Hematopoietic multipotent progenitor cell (in vitro differentiated cells): Measurements from ENCODE around the gene ADD2. TPM values are rescaled to one million over a fixed set of nuclear protein-coding genes. Genes with fewer than 3 reads are reported as not detected.

Experiments
- DNase-seq, 3 donors: peaks; one replicate each; pipeline ENCODE4 v3.0.0-alpha.2; 2011 to 2015; ENCODE audit warnings: low read depth in 2 of 3, low spot score in 2 of 3
- total RNA-seq: library from RNA; depleted of rRNA; stranded (reverse); fragments of >200 nt; gene quantifications from one replicate; pipeline ENCODE4 v1.2.3, GENCODE V29; 2012

Gene ADD2
- total RNA-seq, 1 donor: 4.3 TPM

DNA sequence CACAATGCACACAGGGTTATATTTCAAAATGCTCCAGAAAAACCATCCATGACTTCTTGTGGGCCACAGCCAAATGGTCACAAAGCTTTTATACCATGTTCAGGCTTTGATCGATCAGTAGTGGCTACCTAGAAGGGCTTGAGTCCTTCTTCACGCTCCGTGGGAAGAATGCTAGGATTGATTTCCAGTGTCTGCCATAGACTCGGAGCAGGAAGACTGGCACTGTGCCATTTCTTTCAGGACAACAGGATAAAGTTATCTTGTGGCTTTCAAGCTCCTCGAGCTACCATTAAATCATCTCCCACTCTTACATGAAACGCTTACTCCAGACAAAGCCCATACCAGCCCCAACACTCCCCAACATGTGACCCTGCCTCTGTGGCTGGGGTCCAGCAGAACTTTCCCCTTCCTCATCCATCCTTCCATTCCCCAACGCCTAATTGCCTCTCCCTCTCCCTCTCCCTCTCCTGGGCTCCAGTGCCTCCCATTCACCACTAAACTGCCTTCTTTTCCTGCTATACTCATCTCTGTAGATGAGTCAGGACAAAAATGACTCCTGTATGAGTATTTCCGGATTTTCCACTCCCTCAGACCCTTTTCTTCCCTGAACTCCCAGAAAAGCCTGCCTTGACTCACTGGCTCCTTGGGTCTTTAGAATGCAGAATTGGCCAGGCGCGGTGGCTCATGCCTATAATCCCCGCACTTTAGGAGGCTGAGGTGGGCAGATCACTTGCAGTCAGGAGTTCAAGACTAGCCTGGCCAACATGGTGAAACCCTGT is 40.9 kb downstream of the ADD2 start:
- no peak for DNase-seq

DNA sequence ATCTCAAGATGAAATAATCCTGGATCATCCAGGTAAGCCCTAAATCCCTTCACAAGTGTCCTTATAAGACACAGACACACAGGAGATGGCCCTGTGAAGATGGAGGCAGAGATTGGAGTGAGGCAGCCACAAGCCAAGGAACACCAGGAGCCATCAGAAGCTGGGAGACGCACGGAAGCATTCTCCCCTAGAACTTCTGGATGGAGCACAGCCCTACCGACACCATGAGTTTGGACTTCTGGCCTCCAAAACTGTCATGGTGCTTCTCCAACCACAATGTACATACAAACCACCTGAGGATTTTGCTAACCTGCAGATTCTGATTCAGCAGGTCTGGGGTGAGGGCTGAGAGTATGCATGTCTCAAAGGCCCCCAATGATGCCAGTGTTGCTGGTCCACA is 42.5 kb downstream of the ADD2 start:
- DNase-seq: no peak

DNA sequence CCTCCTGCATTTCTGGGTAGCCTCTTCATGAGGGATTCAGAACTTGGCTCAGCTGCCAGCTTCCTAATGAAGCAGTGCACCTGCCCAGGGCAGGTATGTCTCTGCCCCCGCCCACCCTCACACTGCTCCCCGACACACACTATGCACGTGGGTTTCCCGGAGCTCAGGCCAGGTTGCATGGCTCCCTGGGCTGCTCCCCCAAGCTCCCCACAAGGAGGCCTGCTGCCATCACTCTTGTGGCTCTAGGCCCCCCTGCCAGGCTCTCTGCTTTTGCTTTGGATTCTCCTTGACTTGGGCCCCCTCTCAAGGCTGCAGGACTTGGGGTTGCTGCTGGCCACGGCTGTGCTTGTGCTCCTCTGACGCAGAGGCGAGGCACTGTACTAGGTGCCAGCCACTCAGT is 43.6 kb downstream of the ADD2 start:
- DNase-seq: no peak

DNA sequence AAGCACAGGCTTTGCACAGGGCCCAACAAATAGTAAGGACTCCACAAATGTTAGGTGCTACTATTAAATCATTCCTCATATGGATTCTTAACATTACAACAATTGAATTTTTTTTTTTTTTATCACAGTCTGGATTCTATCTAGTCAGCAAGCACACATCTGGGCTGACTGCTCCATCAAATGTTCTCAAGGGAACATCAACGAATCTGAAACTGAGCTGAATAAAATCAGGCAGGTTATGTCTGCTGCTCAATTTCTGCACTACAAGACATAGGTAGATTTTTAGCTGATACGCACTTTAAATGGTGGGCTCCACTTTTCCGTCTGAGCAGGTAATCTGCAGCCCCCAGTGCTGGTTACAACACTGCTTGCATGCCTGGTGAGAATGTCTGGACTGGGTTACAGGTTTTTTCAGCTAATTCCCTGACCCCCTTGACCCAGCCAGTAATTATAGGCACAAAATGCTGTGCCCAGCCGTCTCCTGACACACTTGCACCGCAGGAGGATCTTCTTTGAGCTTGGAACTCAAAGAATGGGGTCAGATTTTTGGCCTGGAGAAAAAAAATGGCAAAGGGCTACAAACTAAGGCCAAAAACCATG is 44.6 kb downstream of the ADD2 start:
- no peak for DNase-seq

DNA sequence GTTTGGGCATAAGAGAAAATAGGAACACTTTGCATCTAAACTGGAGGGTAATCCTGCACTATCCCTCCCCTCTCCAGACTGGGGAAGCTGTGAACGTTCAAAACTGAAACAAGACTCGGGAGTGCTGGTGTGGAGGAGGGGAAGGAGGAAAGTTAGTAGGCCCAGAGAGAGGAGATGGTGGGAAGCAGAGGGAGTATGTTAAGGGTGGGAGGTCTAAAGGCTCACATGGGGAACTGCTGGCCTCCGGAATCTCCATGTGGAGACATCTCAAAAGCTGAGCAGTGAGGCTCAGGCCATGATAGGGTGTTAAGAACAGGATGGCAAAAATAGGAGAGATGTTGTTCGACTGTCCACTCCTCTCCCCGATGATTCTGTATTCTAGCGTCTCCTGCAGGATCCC is 47.9 kb downstream of the ADD2 start:
- DNase-seq: no peak

DNA sequence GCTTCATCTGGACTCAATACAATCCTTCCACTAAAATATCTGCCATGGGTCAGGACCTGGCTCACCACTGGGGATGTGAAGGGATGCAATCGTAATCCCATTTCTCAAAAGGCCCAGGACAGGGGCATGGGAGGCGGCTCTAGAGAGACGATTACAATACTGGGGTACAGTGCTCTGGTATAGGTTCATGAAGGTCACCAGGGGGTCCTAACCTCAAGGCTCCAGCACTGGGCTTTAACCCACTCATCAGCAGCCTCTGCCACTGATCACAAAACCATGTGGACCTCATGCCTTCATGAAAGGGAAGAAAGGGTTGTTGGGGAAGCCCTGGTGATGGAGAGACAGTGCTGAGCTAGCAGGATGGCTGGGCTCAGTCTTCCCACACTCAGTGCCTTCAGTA is 48.8 kb downstream of the ADD2 start:
- DNase-seq: no peak

DNA sequence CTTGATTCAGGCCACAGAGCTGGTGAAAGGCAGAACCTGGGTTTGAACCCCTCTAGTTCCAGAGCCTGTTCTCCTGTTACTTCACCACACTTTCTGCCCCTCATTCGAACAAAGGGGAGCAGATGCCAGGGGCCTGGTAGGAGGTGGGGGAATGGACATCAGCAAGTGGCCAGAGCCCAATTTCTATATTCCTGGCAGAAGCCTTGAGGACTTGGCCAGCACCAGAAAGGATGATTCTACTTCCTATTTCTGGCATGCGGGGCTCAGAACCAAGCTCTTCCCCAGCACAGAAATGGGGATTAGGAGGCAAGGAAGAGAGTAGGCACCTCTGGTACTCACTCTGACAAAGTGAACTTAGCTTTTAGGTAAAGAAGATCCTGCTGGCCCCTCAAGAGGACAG is 49.3 kb downstream of the ADD2 start:
- DNase-seq: no peak

DNA sequence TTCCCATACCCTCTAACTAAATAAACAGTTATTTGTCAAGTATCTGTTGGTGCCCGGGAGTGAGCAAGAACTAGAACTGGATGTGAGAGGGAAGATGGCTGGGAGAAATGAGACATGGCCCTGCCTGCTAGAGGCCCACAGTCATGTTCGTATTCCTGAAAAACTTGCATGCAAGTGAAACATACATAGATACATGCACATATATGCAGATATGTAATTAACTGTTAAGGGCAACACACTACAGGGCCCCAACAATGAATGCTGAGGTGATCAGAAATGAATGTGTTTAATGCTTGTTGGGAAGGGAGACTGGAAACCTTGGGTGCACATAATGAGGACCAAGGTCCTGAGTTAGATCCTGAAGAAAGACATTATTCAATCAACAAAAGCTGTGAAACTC is 49.8 kb downstream of the ADD2 start:
- no peak for DNase-seq

DNA sequence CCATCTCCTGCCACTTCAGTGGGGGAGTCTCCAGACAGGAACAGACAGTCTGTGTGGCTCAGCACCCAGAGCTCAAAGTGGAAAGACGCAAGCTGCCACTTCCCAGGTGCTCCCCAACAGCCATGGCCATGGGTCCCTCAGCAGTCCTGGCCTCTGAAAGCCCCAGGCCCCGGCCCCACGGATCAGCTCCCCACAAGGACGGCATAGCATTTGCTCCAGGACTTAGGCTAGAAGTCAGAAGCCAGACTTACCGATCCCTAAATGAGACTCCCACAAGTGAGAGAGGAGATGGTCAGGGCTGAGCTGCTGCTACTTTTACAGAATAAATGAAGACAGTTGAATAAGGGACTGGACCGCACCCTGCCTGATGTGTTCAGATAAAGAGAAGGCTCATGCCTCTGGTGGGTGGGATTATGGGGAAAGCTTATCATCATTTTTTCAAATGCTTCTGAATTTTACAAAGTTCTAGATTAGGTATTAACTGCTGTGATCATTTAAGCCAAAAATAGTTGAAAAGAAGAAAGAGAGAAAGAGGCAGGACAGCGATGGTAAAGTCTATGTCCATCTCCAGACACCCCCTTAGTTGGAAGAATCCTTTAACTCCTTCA is 50.5 kb downstream of the ADD2 start:
- no peak for DNase-seq

DNA sequence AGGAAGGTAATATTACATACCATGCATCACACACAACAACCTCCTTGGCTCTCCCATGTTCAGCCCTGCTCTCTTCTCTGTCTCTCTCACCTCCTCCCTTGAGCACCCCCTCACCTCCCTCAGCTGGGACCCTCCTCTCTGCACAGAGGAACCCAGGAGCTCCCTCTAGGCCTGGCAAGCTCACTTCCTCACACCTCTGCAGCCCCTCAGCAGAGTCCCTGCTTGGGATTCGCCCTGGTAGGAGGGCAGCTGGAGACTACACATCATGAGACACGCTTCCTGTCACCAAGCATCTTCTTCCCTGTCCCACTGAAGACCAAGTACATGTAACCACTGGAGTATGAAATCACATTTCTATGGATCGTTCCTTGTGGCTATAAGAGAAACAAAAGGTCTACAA is 51.0 kb downstream of the ADD2 start:
- no peak for DNase-seq

DNA sequence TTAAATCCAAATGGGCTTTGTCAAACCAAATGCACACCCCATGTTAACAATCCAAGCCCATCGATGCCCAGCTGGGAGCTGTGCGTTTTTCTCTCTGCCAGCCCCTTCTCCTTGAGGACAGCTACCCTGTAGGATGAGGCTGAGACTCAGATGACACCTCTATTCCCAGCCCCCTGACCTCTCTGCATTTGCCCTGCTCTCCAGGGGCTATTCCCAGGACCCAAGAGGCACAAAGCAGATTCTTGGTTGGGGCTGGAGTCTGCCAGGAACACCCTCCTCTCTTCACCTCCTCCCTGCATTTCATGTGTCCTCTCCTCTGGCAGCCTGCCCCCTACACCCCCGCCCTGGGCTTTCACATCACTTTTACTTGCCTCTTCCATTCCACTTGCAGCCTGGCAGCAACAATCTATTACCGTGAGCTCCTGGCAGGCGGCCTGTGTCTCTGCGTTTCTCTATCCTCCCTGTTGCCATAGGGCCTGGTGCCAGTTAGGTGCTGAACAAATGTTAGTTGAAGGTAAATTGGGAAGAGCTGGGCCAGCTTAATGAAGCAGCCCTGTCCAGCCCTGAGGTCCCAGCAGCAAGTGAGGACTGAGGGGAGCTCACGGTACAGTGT is 51.8 kb downstream of the ADD2 start:
- DNase-seq: no peak

DNA sequence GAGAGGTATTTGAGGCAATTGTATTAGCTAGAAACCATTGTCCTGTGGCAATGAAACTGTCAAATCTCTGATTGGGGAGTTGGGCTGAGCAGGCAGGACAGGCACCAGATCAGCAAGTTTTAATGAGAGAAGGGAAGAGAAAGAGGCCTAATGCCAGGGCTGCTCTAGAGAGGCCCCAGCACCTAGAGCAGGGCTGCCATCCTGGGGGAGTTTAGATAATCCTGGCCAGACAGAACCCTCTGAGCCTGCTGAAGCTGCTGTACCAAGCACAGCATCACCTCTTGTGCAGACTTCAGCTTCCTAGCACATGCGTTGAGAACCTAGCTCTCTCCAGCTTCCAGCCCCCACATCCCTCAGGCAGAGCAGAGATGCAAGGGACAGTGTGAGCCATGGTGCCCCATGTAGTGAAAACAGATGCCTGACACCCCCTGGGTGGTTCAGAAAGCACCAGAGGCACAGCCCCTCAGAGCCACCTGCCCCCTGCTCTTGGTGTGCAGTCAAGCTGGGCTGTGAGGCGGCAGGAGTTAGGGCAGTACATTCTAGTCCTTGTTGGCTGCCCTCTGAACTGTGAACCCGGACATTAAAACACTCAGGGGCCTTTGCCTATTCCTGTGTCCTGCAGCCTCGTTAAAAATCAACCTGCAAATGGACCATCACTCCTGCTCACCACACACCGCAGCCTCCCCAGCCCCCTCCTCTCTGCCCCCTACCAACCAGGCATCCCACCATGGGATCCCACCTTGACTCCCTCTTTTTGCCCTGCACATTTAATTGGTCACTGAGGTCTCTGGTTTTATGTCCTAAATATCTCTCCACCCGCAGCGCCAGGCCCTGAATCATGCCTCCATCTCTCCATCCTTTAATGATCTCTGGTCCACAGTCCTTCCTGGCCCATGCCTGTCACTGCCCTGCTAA is 52.7 kb downstream of the ADD2 start:
- DNase-seq: no peak

DNA sequence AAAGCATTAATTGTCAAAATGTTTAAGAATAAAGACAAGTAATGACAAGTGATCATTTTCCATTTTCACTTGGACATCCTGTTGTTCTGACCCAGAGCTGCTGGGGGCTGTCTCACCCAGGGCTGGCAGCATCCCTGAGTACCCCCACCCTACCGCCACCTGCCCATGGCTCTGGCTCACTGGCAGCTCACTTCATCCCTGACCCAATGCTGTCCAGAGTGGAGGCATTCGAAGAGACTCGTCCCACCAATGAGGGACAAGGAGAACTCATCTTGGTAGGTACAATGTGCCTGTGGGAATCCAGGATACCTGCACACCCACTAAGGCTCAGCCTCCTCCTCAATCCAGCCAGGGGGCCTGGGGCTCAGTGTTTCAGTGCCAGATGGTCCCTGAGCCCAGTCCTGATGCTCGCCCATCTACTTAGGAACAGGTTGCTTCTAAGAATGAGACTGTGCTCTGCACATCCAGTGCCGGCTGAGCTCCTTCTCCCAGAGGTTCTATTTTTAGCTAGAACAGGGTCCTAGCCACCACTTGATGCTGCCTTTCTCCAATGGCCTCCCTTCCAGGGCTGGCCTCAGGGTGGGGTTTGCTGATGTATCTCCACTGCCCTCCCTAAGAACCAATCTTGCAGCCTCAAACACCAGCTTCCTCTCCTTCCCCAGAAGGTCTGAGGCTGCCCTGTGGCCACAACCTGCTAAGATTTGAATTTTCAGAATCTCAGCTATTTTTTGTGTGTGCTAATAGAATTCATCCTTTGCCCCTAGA is 53.7 kb downstream of the ADD2 start:
- no peak for DNase-seq

DNA sequence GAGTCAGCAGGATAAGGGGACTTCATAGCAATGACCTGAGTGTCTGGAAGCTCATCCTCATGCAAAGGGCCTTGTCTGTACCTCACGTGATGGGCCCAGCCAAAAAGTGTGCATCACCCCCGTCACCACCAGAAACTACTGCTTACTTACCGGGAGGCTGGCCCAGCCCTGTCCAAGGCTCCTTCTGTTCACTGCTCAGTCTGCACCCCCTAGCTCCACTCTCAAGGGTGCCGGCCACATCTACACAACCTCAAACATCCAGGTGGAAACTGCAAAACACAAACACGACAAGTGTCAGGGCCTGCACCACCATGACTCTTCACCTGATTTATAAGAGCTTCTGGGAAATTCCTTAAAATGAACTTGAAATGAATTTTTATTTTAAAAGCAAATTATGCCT is 55.1 kb downstream of the ADD2 start:
- DNase-seq: no peak

DNA sequence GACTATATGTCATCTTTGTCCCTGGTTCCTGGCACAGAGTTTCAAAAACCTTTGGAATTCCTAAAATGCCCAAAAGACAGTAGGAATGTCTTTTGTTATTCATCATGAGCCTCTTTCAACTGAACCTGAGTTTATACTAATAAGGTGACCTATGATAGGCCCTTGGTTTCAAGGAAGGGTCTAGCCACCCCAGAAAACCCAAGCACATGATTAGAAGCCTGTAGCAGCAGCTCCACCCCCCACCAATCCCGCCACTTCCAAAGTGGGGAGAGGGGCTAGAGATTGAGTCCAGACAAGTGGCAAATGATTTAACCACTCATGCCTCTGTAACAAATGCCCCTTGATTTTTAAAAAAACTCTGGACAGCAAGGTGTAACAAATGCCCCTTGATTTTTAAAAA is 56.8 kb downstream of the ADD2 start:
- DNase-seq: no peak

DNA sequence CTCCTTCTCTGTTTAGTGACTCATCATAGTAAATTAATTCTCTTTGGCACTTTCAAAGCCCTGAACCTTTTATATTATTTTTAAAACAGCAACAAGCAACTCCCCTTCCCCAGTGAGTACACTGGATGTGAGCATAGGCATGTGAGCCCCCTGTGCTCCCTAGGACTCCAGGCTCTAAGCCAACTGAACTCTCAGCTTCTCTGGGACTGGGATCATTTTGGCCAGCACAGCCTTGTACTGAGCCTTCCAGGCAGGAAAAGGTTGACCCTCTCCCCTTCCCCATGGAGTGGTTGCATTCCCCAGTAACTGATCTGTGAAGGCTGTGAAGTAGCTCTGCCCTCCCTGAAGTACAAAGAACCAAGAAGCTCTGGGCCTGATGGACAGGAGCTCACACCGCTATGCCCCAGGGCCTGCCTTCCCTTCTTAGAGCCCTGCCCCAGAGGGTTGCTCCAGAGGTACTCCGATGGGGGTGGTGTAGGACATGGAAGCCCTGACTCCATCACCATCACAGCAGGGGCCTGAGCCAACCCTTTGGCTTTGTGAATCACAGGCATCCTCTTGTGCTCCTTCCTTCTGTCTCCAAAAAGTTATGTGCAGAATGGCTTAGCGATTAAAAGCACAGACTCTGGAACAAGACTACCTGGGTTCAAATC is 57.8 kb downstream of the ADD2 start:
- DNase-seq: no peak

DNA sequence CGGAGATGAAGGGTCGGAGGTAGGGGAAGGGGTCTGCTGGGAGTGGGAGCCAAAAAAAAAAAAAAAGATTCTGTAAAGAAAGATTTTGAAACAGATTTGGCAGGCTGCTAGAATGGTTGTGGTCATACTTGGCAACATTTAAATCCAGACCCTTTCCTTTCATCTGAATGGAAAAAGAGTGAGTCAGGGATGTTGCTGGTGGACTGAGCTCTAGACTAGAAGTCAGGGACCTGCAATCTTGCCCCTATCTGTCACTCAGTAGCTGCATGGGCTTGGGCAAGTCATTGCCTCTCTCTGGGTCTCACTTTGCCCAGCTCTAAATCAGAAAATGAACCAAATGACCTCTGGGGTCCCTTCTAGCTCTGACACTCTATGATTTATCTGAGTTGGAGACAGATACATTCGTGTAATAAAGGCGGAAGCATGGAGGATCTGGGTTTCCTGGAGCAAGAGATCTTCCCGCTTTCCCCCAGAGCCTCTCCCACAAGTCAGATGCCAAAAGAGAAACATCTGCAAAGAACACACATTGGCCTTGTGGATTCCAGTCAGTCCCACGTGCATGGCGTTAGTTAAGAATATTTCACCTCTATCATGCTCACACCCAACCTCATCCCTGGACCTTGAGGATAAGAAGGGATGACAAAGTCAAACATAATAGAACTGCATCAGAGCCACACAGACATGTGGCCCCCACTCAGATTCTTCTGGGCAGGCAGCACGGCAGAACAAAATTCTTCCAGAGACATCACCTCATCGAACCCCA is 58.5 kb downstream of the ADD2 start:
- DNase-seq: no peak

DNA sequence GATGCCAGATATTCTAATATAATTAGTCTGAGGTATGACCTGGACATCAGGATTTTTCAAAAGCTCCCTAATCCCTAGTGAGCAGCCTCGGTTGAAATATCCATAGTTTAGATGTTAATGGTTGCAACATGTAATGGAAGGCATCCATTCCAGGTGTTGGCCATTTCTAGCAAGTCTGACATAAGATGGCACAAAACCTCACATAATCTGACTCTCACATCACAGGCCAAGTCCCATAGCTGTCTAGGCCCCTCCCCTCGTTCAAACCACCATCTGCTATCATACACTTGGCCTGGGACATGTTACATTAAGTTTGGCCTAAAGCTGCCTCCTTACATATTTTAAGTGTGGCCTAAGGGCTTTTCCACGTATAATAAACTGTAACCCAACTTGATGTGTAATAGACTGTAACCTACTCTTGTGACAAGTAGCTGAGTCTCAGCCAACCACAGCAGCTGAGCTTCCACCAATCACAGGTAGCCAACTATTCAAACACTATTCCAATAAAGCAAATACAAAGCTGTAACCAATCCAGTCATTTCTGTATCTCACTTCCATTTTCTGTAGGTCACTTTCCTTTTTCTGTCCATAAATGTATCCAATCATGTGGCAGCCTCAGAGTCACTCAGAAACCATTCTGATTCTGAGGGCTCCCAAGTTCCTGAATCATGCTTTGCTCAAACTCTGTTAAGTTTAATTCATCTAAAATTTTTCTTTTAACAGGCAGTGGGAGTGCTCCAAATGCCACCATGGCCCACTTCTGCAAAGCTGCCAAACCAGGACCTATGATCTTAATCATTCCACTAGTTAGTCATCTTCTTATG is 59.4 kb downstream of the ADD2 start:
- no peak for DNase-seq
